OCI-LY7 (cell line): Measurements from ENCODE around the gene ANO2. TPM values are rescaled to one million over a fixed set of nuclear protein-coding genes. Genes with fewer than 3 reads are reported as not detected.

Experiments used
- BruUV-seq: library from RNA; stranded (reverse); fragments of 400-500 nt; replicated peaks from 2 replicates; lab custom pipeline; 2021; lab: Mats Ljungman, UMichigan
- CTCF ChIA-PET: fragments of 300-600 bp; sonication (Branson Sonifier 250); formaldehyde crosslinking; loops from one replicate; lab custom pipeline; 2022; ENCODE audit warnings: antibody characterized with exemption; ENCODE audit not compliant: unreplicated experiment; lab: Charles Lee
- POLR2A ChIA-PET: fragments of 300-600 bp; sonication (Branson Sonifier 250); formaldehyde crosslinking; loops from one replicate; lab custom pipeline; 2022; ENCODE audit warnings: antibody characterized with exemption; lab: Charles Lee
- DNase-seq: peaks from one replicate; pipeline ENCODE4 v3.0.0-alpha.2; 2015; ENCODE audit warnings: low spot score
- H2AFZ ChIP-seq: fragments of 200-600 bp; sonication (generic), shearing (Covaris generic); 2 replicates; pipeline ENCODE4 v1.6.1; 2014; ENCODE audit warnings: mild to moderate bottlenecking, antibody characterized with exemption, low read length, moderate library complexity
- H3K27ac ChIP-seq: fragments of 200-600 bp; sonication (generic); 2 replicates; pipeline ENCODE4 v1.5.1; 2014; ENCODE audit warnings: mixed run types, low read depth, mild to moderate bottlenecking, moderate library complexity, low read length, inconsistent platforms; ENCODE audit not compliant: poor library complexity, severe bottlenecking
- H3K36me3 ChIP-seq: fragments of 200-600 bp; sonication (generic); 2 replicates; pipeline ENCODE4 v1.6.1; 2014; ENCODE audit warnings: mild to moderate bottlenecking, antibody characterized with exemption, low read length, moderate library complexity, mixed read lengths; ENCODE audit not compliant: insufficient read depth
- H3K4me1 ChIP-seq: fragments of 200-600 bp; sonication (generic); 2 replicates; pipeline ENCODE4 v1.5.1; 2014; ENCODE audit warnings: mild to moderate bottlenecking, low read length; ENCODE audit not compliant: insufficient read depth, poor library complexity, severe bottlenecking
- H3K4me2 ChIP-seq: fragments of 200-600 bp; sonication (generic); 2 replicates; pipeline ENCODE4 v1.6.1; 2014; ENCODE audit warnings: mild to moderate bottlenecking, low read length
- H3K4me3 ChIP-seq: fragments of 200-600 bp; sonication (generic); 2 replicates; pipeline ENCODE4 v1.5.1; 2014; ENCODE audit warnings: mild to moderate bottlenecking, low read depth, low read length; ENCODE audit not compliant: poor library complexity, severe bottlenecking
- H3K79me2 ChIP-seq: fragments of 200-600 bp; sonication (generic); 2 replicates; pipeline ENCODE4 v1.6.1; 2016; ENCODE audit warnings: low read depth, mild to moderate bottlenecking, low read length, moderate library complexity, mixed read lengths; ENCODE audit not compliant: insufficient read depth
- H3K9me2 ChIP-seq: fragments of 200-600 bp; sonication (generic); 2 replicates; pipeline ENCODE4 v1.6.1; 2016; ENCODE audit warnings: mild to moderate bottlenecking, low read length, mixed read lengths; ENCODE audit not compliant: insufficient read depth
- H3K9me3 ChIP-seq: fragments of 200-600 bp; sonication (generic); 2 replicates; pipeline ENCODE4 v1.6.1; 2014; ENCODE audit warnings: mild to moderate bottlenecking, mixed run types, low read length, mixed read lengths
- H4K20me1 ChIP-seq: fragments of 200-600 bp; sonication (generic); 2 replicates; pipeline ENCODE4 v1.6.1; 2014; ENCODE audit warnings: mild to moderate bottlenecking, antibody characterized with exemption, low read length, moderate library complexity, mixed read lengths; ENCODE audit not compliant: insufficient read depth
- CTCF ChIP-seq: fragments of 200-600 bp; sonication (generic); conservative IDR thresholded peaks from 2 replicates; pipeline ENCODE4 v1.5.1; 2014; ENCODE audit warnings: mild to moderate bottlenecking, antibody characterized with exemption, low read length, moderate library complexity, mixed read lengths
- EZH2phosphoT487 ChIP-seq: fragments of 200-600 bp; sonication (generic); IDR thresholded peaks from 2 replicates; pipeline ENCODE4 v1.6.1; 2018; ENCODE audit warnings: low read depth, borderline replicate concordance, mild to moderate bottlenecking, mixed run types, antibody characterized with exemption, low read length, moderate library complexity, mixed read lengths
- intact Hi-C: fragments of 100-400 bp; cut with micrococcal nuclease; formaldehyde crosslinking; loops from one replicate; pipeline ENCODE4 v1.10.0; 2022; ENCODE audit not compliant: unreplicated experiment
- total RNA-seq, 2 experiments: library from RNA; depleted of rRNA in 1 of 2; stranded (reverse); fragments of >200 nt in 1 of 2; shearing (Covaris generic) in 1 of 2; gene quantifications; 2 replicates each; pipeline ENCODE4 v1.2.3, GENCODE V29; 2014 to 2022

Gene ANO2
- total RNA-seq, 2 experiments from 2014 or later: not detected

GRCh38 chr12:5557906-5558305 lies 387.2 kb downstream of the ANO2 start:
- Histone ChIP-seq H3K79me2 (no peaks in the 10 kb centered on the region), H3K4me3 (no peak overlapping the region), H3K9me3 (no peaks in the 10 kb centered on the region), H3K4me2 (no peak overlapping the region), H4K20me1 (no peaks in the 10 kb centered on the region), H3K9me2 (no peaks in the 10 kb centered on the region), H3K27ac (no peak overlapping the region), H3K4me1 (no peaks in the 10 kb centered on the region), H3K36me3 (no peaks in the 10 kb centered on the region), H2AFZ (no peak overlapping the region)
- ChIA-PET CTCF (no interaction called here), POLR2A (no interaction called here)
- DNase-seq: no peak
- no peak for TF ChIP-seq CTCF
- TF ChIP-seq EZH2phosphoT487: no peak
- intact Hi-C loops: no loop called here
- BruUV-seq: no TSS peak

DNA sequence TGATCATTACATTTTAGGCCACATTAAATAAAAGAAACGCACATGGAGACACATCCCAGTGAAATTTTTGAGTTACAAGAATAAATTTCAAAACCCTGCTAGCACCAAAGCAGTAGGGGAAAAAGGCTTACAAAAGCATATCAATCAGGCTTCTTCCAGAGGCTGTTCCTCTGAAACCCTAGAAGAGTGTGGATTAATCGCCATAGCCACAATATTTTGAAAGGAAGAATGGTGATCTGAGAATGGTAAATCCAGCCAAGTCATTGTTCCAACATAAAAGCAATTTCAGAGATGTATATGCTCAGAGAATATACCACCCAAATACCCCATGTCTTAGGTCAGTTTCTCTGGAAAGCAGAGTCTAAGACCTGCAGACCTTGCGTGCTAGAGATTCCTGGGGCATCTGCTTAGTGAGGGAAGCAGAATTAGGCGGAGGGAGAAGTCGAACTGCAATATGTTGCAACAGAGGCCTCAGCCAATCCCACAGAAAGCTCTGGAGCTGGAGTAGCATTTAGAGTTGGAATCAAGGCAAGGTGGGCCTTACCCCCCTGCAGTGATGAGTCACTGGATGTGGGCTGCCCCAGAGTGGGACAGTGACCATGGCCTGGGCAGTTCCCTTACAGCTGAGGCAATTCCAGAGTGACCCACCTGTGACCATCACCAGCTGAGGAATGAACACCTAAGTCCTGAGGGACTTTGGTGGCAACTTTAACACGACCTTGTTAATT lies 387.9 kb downstream of the ANO2 start:
- Histone ChIP-seq H3K79me2 (no peaks in the 10 kb centered on the region), H3K9me2 (no peaks in the 10 kb centered on the region), H3K9me3 (no peaks in the 10 kb centered on the region), H3K4me2 (no peak overlapping the region), H3K27ac (no peak overlapping the region), H3K4me1 (no peaks in the 10 kb centered on the region), H3K36me3 (no peaks in the 10 kb centered on the region), H2AFZ (no peak overlapping the region), H4K20me1 (no peaks in the 10 kb centered on the region), H3K4me3 (no peak overlapping the region)
- TF ChIP-seq CTCF: no peak
- no peak for TF ChIP-seq EZH2phosphoT487
- intact Hi-C loops: loop anchor here (1.0 kb wide), 1 partner anchor 129 kb away; no protein-coding TSS in a partner anchor
- CTCF ChIA-PET: interaction anchor here (0.6 kb wide), 1 partner anchor 560 kb away, joined by 3 read pairs; no protein-coding TSS in a partner anchor
- no TSS peak for BruUV-seq
- no peak for DNase-seq
- POLR2A ChIA-PET: no interaction called here

DNA sequence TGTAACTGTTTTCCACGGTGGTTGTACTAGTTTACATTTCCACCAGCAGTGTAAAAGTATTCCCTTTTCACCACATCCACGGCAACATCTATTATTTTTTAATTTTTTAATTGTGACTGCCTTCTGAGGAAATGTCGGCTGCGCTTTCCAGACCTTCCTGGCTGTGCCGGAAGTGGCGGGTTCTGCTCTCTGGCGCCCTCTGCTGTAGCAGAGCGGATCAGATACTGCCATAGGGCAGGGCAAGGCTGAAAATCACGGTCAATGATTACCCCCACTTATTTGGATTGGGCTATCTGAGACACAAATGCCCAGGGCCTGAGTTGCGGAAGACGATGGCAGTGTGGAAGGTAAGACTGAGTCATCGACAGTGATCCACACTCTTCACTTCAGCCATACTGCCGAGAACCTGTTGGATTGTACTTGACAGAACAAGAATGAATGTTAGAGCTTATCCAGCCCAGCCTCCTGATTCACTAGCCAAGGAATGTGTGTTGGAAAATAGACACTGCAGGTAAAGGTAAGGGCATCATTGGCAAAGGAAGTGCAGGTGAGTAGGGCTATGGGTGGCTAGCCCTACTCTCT lies 388.9 kb downstream of the ANO2 start:
- intact Hi-C loops: loop anchor here (1.0 kb wide), 1 partner anchor 128 kb away; no protein-coding TSS in a partner anchor
- no peaks in the 10 kb centered on the region for H4K20me1 ChIP-seq
- no peaks in the 10 kb centered on the region for H3K4me1 ChIP-seq
- no peaks in the 10 kb centered on the region for H3K9me2 ChIP-seq
- no peak overlapping the region for H3K27ac ChIP-seq
- no peaks in the 10 kb centered on the region for H3K9me3 ChIP-seq
- TF ChIP-seq CTCF: peak; percentile 86
- TF ChIP-seq EZH2phosphoT487: no peak
- H3K4me2 ChIP-seq: no peak overlapping the region
- H3K36me3 ChIP-seq: no peaks in the 10 kb centered on the region
- CTCF ChIA-PET: interaction anchor here (0.5 to 0.6 kb wide), 3 partner anchors 10 to 559 kb away, joined by 3 read pairs; no protein-coding TSS in a partner anchor
- BruUV-seq: no TSS peak
- POLR2A ChIA-PET: interaction anchor here (0.7 kb wide), 1 partner anchor 14 kb away, joined by 3 read pairs; no protein-coding TSS in a partner anchor
- no peak overlapping the region for H2AFZ ChIP-seq
- H3K79me2 ChIP-seq: no peaks in the 10 kb centered on the region
- peak; percentile 53 for DNase-seq
- no peak overlapping the region for H3K4me3 ChIP-seq
